Erythroblast (primary cell): ENCODE results near the gene HOPX.
"Not testable (repeated sequence)": the region's sequence is repeated elsewhere in the genome, so short reads cannot be mapped to it uniquely, and the experiment has no call there.

Experiments used
- GATA1 ChIP-seq: IDR thresholded peaks from 2 replicates; pipeline ENCODE4 v1.6.1; 2011; ENCODE audit warnings: low read depth, mild to moderate bottlenecking, control low read depth, low read length, moderate library complexity
- POLR2A ChIP-seq: IDR thresholded peaks from 2 replicates; pipeline ENCODE4 v1.6.1; 2011; ENCODE audit warnings: mild to moderate bottlenecking, low read length

GRCh38 chr4:56605464-56605863 lies 75.6 kb downstream of the HOPX start:
- not testable (repeated sequence) for TF ChIP-seq POLR2A, GATA1
